HL-60 (cell line): Measurements from ENCODE around the gene GPHB5.

Experiments
- DNase-seq, 2 experiments: peaks; one replicate each; pipeline ENCODE4 v3.0.0-alpha.2; 2010 to 2020; ENCODE audit warnings: low read depth in 1 of 2, low spot score in 1 of 2
- H3K27ac ChIP-seq: fragments of 250-450 bp; sonication (Bioruptor Pico); replicated peaks from 2 replicates; pipeline ENCODE4 v1.5.1; 2020; ENCODE audit warnings: mild to moderate bottlenecking, moderate library complexity
- H3K27me3 ChIP-seq: fragments of 250-450 bp; sonication (Bioruptor Pico); 2 replicates; pipeline ENCODE4 v1.5.1; 2021; ENCODE audit warnings: mild to moderate bottlenecking, moderate library complexity; ENCODE audit not compliant: insufficient read depth, poor library complexity, severe bottlenecking
- H3K4me3 ChIP-seq: replicated peaks from 2 replicates; pipeline ENCODE4 v1.5.1; 2011; ENCODE audit warnings: mild to moderate bottlenecking, control low read depth, low read length; ENCODE audit not compliant: insufficient read depth
- GABPA ChIP-seq: IDR thresholded peaks from 2 replicates; pipeline ENCODE4 v1.6.1; 2012; ENCODE audit warnings: low read depth
- POLR2AphosphoS5 ChIP-seq: IDR thresholded peaks from 2 replicates; pipeline ENCODE4 v1.6.1; 2012; ENCODE audit warnings: low read depth
- SPI1 ChIP-seq: IDR thresholded peaks from 2 replicates; pipeline ENCODE4 v1.6.1; 2012; ENCODE audit warnings: low read depth, mild to moderate bottlenecking, borderline replicate concordance
- TF ChIP-seq, protein P1 (sequence below): IDR thresholded peaks from 2 replicates; pipeline ENCODE4 v1.6.1; 2012; ENCODE audit warnings: low read depth; ENCODE audit not compliant: insufficient replicate concordance
- TF ChIP-seq, protein P2 (sequence below): IDR thresholded peaks from one replicate; pipeline ENCODE4 v1.5.1; 2011; ENCODE audit warnings: low read length, control low read depth, inconsistent platforms; ENCODE audit not compliant: insufficient read depth

The GPHB5 gene

DNA sequence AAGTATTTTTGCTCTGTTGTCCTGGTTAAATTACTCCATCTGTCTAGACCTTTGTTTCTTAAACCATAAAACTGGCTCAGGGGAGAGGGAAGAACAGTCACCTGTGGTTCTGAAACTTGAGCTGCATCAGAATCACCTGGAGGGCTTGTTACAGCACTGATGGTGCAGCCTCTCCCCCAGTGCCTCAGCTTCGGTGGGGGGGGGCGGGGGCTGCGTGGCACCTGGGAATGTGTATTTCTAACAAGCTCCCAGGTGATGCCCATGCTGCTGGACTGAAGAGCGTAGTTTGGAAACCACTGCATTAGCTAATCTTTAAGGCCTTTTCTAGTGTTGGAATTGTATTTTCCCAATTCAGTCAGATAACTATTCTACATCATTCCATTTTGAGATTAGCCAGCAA, 42.7 kb downstream of the GPHB5 start:
- TF ChIP-seq SPI1, result no peak
- no peak for TF ChIP-seq POLR2AphosphoS5
- TF ChIP-seq, protein P1, sequence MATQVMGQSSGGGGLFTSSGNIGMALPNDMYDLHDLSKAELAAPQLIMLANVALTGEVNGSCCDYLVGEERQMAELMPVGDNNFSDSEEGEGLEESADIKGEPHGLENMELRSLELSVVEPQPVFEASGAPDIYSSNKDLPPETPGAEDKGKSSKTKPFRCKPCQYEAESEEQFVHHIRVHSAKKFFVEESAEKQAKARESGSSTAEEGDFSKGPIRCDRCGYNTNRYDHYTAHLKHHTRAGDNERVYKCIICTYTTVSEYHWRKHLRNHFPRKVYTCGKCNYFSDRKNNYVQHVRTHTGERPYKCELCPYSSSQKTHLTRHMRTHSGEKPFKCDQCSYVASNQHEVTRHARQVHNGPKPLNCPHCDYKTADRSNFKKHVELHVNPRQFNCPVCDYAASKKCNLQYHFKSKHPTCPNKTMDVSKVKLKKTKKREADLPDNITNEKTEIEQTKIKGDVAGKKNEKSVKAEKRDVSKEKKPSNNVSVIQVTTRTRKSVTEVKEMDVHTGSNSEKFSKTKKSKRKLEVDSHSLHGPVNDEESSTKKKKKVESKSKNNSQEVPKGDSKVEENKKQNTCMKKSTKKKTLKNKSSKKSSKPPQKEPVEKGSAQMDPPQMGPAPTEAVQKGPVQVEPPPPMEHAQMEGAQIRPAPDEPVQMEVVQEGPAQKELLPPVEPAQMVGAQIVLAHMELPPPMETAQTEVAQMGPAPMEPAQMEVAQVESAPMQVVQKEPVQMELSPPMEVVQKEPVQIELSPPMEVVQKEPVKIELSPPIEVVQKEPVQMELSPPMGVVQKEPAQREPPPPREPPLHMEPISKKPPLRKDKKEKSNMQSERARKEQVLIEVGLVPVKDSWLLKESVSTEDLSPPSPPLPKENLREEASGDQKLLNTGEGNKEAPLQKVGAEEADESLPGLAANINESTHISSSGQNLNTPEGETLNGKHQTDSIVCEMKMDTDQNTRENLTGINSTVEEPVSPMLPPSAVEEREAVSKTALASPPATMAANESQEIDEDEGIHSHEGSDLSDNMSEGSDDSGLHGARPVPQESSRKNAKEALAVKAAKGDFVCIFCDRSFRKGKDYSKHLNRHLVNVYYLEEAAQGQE, result no peak
- TF ChIP-seq, protein P2, sequence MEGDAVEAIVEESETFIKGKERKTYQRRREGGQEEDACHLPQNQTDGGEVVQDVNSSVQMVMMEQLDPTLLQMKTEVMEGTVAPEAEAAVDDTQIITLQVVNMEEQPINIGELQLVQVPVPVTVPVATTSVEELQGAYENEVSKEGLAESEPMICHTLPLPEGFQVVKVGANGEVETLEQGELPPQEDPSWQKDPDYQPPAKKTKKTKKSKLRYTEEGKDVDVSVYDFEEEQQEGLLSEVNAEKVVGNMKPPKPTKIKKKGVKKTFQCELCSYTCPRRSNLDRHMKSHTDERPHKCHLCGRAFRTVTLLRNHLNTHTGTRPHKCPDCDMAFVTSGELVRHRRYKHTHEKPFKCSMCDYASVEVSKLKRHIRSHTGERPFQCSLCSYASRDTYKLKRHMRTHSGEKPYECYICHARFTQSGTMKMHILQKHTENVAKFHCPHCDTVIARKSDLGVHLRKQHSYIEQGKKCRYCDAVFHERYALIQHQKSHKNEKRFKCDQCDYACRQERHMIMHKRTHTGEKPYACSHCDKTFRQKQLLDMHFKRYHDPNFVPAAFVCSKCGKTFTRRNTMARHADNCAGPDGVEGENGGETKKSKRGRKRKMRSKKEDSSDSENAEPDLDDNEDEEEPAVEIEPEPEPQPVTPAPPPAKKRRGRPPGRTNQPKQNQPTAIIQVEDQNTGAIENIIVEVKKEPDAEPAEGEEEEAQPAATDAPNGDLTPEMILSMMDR, result no peak
- no peak for DNase-seq
- Histone ChIP-seq H3K4me3 (no peak overlapping the region), H3K27ac (no peak overlapping the region), H3K27me3 (no peaks in the 10 kb centered on the region)

DNA sequence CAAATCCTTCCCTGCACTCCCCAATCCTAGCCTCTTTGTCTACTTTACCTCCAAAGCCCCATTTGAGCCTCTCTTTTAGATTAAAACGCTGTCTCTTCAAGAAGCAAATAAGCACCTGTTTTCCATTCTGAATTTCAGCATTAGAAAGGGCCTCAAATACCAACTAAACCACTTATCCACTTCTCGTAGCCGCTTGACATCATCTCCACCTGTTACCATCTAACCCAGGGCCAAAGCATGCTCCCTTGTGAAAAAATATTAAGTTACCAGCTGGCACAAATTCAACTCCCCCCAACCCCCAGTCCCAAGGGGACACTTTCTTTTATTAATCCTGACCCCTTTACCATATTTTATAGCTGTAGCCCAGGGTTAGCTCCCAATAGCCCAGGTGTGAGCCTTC, 43.1 kb downstream of the GPHB5 start:
- no peak for DNase-seq

DNA sequence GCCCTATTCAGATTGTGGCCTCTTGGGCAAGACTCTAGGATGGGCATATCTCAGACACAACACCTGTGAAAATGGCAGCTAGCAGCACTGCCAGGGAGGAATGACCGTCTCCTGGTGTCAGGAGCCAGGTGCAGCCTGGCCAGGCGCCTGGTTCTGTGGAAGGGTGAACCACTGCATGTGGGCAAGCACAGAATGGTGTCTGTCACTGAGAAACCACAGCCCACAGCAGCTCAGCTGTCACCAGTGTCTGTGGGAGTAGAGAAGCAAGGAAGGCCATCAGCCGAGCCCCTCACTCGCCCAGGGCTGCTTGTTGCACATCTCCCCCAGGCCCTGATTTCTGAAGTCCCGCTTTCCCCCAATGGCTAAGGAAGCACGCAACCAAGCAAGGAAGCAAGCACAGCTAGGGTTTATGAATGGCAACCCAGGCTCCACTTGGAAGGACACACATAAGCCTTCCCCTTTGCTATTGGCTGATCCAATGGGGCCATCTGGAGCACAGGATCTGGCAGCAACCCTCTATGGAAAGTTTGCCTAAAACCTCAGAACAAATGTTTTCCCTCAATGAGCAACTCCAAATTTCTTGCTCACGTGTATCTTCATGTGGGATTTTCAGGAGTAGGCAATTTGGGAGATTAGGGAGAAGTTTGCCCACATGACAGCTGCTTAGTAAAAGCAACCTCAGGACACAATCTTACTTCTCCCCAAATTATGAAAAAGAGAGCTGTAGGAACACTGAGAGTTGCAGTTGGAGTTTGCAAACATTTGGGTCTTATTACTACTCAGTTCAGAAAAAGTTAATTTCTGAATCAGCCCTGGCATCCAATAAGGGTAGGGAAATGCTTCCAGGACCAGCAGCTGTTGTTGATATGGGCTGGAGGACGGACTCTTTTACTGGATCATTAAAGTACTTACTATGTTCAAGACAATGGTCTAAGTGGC, 44.7 kb downstream of the GPHB5 start:
- Histone ChIP-seq H3K27ac (no peak overlapping the region), H3K4me3 (no peak overlapping the region), H3K27me3 (no peaks in the 10 kb centered on the region)
- TF ChIP-seq, protein P2, result no peak
- no peak for TF ChIP-seq GABPA
- DNase-seq, result no peak

More for the DNA sequence above, 43.1 kb downstream of the GPHB5 start:
- TF ChIP-seq, protein P2, result no peak
- TF ChIP-seq, protein P1, result no peak
- TF ChIP-seq POLR2AphosphoS5, result no peak
- TF ChIP-seq SPI1, result no peak
- no peak for TF ChIP-seq GABPA
- no peak overlapping the region for H3K27ac ChIP-seq
- H3K4me3 ChIP-seq, result no peak overlapping the region
- no peaks in the 10 kb centered on the region for H3K27me3 ChIP-seq

DNA sequence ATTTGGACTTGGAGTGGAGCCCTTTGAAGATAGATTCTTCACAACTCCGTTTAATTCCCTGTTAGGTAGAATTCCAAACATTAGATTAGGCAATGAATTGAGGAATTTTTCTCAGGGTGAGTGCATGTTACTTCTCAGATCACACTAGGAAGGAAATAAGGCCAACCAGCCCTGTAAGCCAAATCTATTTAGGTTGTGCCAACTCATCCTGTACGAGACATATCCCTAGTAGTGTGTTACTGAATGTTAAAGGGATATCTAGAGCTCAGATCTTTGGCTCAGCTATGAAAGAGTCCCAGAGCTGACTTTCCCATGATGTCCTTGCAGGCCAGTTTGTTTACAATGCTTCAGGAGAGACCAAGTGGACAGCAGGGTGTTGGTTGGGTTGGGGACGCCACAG, 45.6 kb downstream of the GPHB5 start:
- no peak overlapping the region for H3K27ac ChIP-seq
- H3K27me3 ChIP-seq, result no peaks in the 10 kb centered on the region
- DNase-seq, result no peak
- H3K4me3 ChIP-seq, result no peak overlapping the region
- no peak for TF ChIP-seq SPI1
